HFFc6 (cell line): ENCODE measurements around the gene GAB3. TPM values are rescaled to one million over a fixed set of nuclear protein-coding genes. Genes with fewer than 3 reads are reported as not detected.

Source experiments
- DNase-seq: peaks from one replicate; pipeline ENCODE4 v3.0.0-alpha.2; 2018
- H3K27ac Mint-ChIP-seq: 2 replicates; pipeline ENCODE4 v1.8.0; 2020; ENCODE audit warnings: mild to moderate bottlenecking, mixed read lengths
- H3K27me3 Mint-ChIP-seq: 2 replicates; pipeline ENCODE4 v1.8.0; 2021; ENCODE audit warnings: mild to moderate bottlenecking, moderate library complexity, mixed read lengths; ENCODE audit not compliant: insufficient read depth
- H3K36me3 Mint-ChIP-seq: 2 replicates; pipeline ENCODE4 v1.8.0; 2021; ENCODE audit warnings: low read depth, mixed read lengths
- H3K4me1 Mint-ChIP-seq: 2 replicates; pipeline ENCODE4 v1.8.0; 2020; ENCODE audit warnings: low read depth, mixed read lengths
- H3K4me3 Mint-ChIP-seq: 2 replicates; pipeline ENCODE4 v1.8.0; 2020; ENCODE audit warnings: mild to moderate bottlenecking, moderate library complexity, mixed read lengths
- H3K9me3 Mint-ChIP-seq: 2 replicates; pipeline ENCODE4 v1.8.0; 2020; ENCODE audit warnings: mild to moderate bottlenecking, mixed read lengths
- total RNA-seq, 6 experiments: library from RNA; stranded (reverse); fragmentation: NEBNext Ultra II Directional; extraction: Animal tissue kit (Norgen Biotek cat#: 25700); gene quantifications; 2 replicates in 1 of 6; 3 replicates in 5 of 6; pipeline ENCODE4 v1.2.3, GENCODE V29; 2021
- TF ChIP-seq, protein P1 (sequence below): fragments of 200-600 bp; sonication (generic); IDR thresholded peaks from 2 replicates; pipeline ENCODE4 v1.5.0; 2021; ENCODE audit warnings: antibody characterized with exemption, mild to moderate bottlenecking

The GAB3 gene
- total RNA-seq, 6 experiments from 2014 or later, result 0.05 to 0.50 (median 0.16) TPM

- H3K9me3 Mint-ChIP-seq, result no peaks in the 10 kb centered on the region
- TF ChIP-seq, protein P1, sequence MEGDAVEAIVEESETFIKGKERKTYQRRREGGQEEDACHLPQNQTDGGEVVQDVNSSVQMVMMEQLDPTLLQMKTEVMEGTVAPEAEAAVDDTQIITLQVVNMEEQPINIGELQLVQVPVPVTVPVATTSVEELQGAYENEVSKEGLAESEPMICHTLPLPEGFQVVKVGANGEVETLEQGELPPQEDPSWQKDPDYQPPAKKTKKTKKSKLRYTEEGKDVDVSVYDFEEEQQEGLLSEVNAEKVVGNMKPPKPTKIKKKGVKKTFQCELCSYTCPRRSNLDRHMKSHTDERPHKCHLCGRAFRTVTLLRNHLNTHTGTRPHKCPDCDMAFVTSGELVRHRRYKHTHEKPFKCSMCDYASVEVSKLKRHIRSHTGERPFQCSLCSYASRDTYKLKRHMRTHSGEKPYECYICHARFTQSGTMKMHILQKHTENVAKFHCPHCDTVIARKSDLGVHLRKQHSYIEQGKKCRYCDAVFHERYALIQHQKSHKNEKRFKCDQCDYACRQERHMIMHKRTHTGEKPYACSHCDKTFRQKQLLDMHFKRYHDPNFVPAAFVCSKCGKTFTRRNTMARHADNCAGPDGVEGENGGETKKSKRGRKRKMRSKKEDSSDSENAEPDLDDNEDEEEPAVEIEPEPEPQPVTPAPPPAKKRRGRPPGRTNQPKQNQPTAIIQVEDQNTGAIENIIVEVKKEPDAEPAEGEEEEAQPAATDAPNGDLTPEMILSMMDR, result no peak
- H3K4me1 Mint-ChIP-seq, result peaks cover 7% of the 10 kb centered on the region
- no peak for DNase-seq
- no peaks in the 10 kb centered on the region for H3K36me3 Mint-ChIP-seq
- no peak overlapping the region for H3K4me3 Mint-ChIP-seq
- H3K27me3 Mint-ChIP-seq, result peaks cover 2% of the 10 kb centered on the region
- H3K27ac Mint-ChIP-seq, result no peak overlapping the region
Observed at GRCh38 chrX:154791939-154792338, 41.1 kb upstream of the GAB3 start.

- Mint-ChIP-seq H3K27ac (no peak overlapping the region), H3K4me1 (peaks cover 2% of the 10 kb centered on the region), H3K4me3 (no peak overlapping the region), H3K27me3 (peaks cover 2% of the 10 kb centered on the region), H3K36me3 (no peaks in the 10 kb centered on the region), H3K9me3 (no peaks in the 10 kb centered on the region)
- TF ChIP-seq, protein P1, result no peak
- no peak for DNase-seq
Observed at GRCh38 chrX:154791467-154791866, 40.6 kb upstream of the GAB3 start.

- H3K9me3 Mint-ChIP-seq, result no peaks in the 10 kb centered on the region
- no peaks in the 10 kb centered on the region; the same call in 1 of the 2 replicates for H3K27me3 Mint-ChIP-seq
- TF ChIP-seq, protein P1, result no peak
- H3K27ac Mint-ChIP-seq, result no peak overlapping the region
- no peak overlapping the region for H3K4me3 Mint-ChIP-seq
- DNase-seq, result no peak
- peaks cover 6% of the 10 kb centered on the region for H3K36me3 Mint-ChIP-seq
- peaks cover 14% of the 10 kb centered on the region for H3K4me1 Mint-ChIP-seq
Observed at GRCh38 chrX:154785716-154786115, 34.8 kb upstream of the GAB3 start.

- H3K9me3 Mint-ChIP-seq, result no peaks in the 10 kb centered on the region
Observed at GRCh38 chrX:154784149-154784995, 33.5 kb upstream of the GAB3 start.

GRCh38 chrX:154780968-154781367, 30.1 kb upstream of the GAB3 start:
- no peaks in the 10 kb centered on the region for H3K9me3 Mint-ChIP-seq
- H3K4me3 Mint-ChIP-seq, result no peak overlapping the region
- TF ChIP-seq, protein P1, result no peak
- H3K27me3 Mint-ChIP-seq, result no peaks in the 10 kb centered on the region; the same call in none of the 2 replicates
- H3K36me3 Mint-ChIP-seq, result peaks cover 22% of the 10 kb centered on the region
- DNase-seq, result no peak
- peaks cover 36% of the 10 kb centered on the region for H3K4me1 Mint-ChIP-seq
- no peak overlapping the region for H3K27ac Mint-ChIP-seq

More at GRCh38 chrX:154784149-154784995, 33.5 kb upstream of the GAB3 start:
- Mint-ChIP-seq H3K27ac (no peak overlapping the region), H3K4me1 (peaks cover 16% of the 10 kb centered on the region), H3K27me3 (no peaks in the 10 kb centered on the region; the same call in 1 of the 2 replicates), H3K36me3 (peaks cover 8% of the 10 kb centered on the region), H3K4me3 (no peak overlapping the region)
- DNase-seq, result no peak
- TF ChIP-seq, protein P1, result no peak
